Measurements from ENCODE around the gene MYO5A. TPM values are rescaled to one million over a fixed set of nuclear protein-coding genes. Genes with fewer than 3 reads are reported as not detected.

The MYO5A gene
- total and polyA plus RNA-seq, 2 donors (not counting 1 experiment from before 2014, with no cell fraction given): 12.2 to 44.4 TPM

- Histone ChIP-seq H2AFZ (ENCODE audit: insufficient read depth, low read depth, low read length, poor library complexity, severe bottlenecking) (no peak overlapping the region), H3K4me1 (ENCODE audit: control insufficient read depth in 2 of 2, insufficient read depth in 2 of 2, low read length in 2 of 2) (peaks cover 0 to 3% of the 10 kb centered on the region in 2 donors), H3K9ac (ENCODE audit: low read length) (no peak overlapping the region), H3K36me3 (replicated peaks in 1 of 2; ENCODE audit: control extremely low read depth in 1 of 2, control insufficient read depth in 1 of 2, extremely low read depth in 1 of 2, insufficient read depth in 2 of 2, low read length in 1 of 2) (peaks cover 3 to 56% of the 10 kb centered on the region in 2 experiments), H3K9me3 (ENCODE audit: control extremely low read depth in 1 of 3, control insufficient read depth in 2 of 3, insufficient read depth in 1 of 3, low read length in 2 of 3) (peaks cover 0 to 3% (median 0%) of the 10 kb centered on the region in 3 donors), H3K27ac (ENCODE audit: low read length in 2 of 2) (no peak overlapping the region), H3K27me3 (replicated peaks in 1 of 4; ENCODE audit: control extremely low read depth in 1 of 4, control insufficient read depth in 3 of 4, insufficient read depth in 4 of 4, low read length in 3 of 4) (no peaks in the 10 kb centered on the region), H3K79me2 (ENCODE audit: control insufficient read depth, insufficient read depth, low read length) (no peaks in the 10 kb centered on the region), H3K4me2 (replicated peaks; ENCODE audit: low read depth, low read length, poor library complexity, severe bottlenecking) (no peak overlapping the region), H3K4me3 (ENCODE audit: control extremely low read depth in 1 of 5, extremely low read depth in 1 of 5, insufficient read depth in 1 of 5, low read depth in 2 of 5, low read length in 4 of 5) (no peak overlapping the region), H4K20me1 (ENCODE audit: control insufficient read depth, insufficient read depth, low read length, poor library complexity, severe bottlenecking) (no peaks in the 10 kb centered on the region)
- DNase-seq (no peak), ATAC-seq (ENCODE audit: low read depth) (no peak)
- ChIA-PET CTCF (interaction anchor here (2.3 kb wide), 1 partner anchor 356 kb away, joined by 7 read pairs; no protein-coding TSS in a partner anchor), POLR2A (no interaction called here)
- TF ChIP-seq CTCF (IDR thresholded peaks at IDR 0.05) (no peak), EZH2 (IDR thresholded peaks at IDR 0.05; ENCODE audit: borderline replicate concordance, insufficient read depth, low read depth, low read length, poor library complexity, severe bottlenecking) (no peak)
- WGBS (ENCODE audit: insufficient coverage): 77% methylated on average over 3 of the region's 6 CpGs
- Mint-ChIP-seq H3K4me3 (peak overlapping the region; percentile 21), H3K27ac (no peak overlapping the region), H3K27me3 (no peaks in the 10 kb centered on the region), H3K4me1 (peaks cover 21% of the 10 kb centered on the region), H3K9me3 (ENCODE audit: insufficient read depth) (peaks cover 3% of the 10 kb centered on the region)
- intact Hi-C loops (cut with micrococcal nuclease): no loop called here
These were observed 149.8 kb downstream of the MYO5A start for GRCh38 chr15:52378746-52379394.

DNA sequence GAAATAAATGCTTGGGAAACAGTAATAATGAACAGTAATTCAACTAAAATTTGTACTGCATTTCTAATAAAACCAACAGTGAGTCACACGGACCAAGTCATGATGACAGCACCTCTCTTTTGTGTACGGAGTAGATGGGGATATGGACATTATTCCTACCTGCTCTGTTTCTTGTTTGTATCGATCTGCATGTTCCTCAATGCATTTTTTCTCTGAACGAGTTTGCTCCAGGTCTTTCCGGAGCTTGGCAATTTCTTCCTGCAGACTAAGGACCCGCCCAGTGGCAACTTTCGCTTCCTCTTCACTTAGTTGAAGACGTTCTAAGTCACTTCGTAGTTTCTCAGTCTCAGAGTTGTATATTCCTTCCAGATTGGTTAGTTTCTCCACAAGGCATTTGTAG lies 158.7 kb downstream of the MYO5A start:
- H3K4me1 ChIP-seq (ENCODE audit: control insufficient read depth in 2 of 2, insufficient read depth in 2 of 2, low read length in 2 of 2): peaks cover 0 to 2% of the 10 kb centered on the region in 2 donors
- ATAC-seq (ENCODE audit: low read depth): peak; percentile 57
- peaks cover 3% of the 10 kb centered on the region for H3K9me3 Mint-ChIP-seq (ENCODE audit: insufficient read depth)
- TF ChIP-seq EZH2 (IDR thresholded peaks at IDR 0.05; ENCODE audit: borderline replicate concordance, insufficient read depth, low read depth, low read length, poor library complexity, severe bottlenecking): no peak
- no peak for TF ChIP-seq CTCF (IDR thresholded peaks at IDR 0.05)
- no peaks in the 10 kb centered on the region for H3K27me3 ChIP-seq (replicated peaks in 1 of 4; ENCODE audit: control extremely low read depth in 1 of 4, control insufficient read depth in 3 of 4, insufficient read depth in 4 of 4, low read length in 3 of 4)
- 76% methylated on average over 6 of the region's 9 CpGs for WGBS (ENCODE audit: insufficient coverage)
- peak overlapping the region; percentile 72 for H3K4me3 Mint-ChIP-seq
- H3K79me2 ChIP-seq (ENCODE audit: control insufficient read depth, insufficient read depth, low read length): no peaks in the 10 kb centered on the region
- peak overlapping the region; percentile 3 for H3K9ac ChIP-seq (ENCODE audit: low read length)
- peak overlapping the region; percentile 32 for H3K4me2 ChIP-seq (replicated peaks; ENCODE audit: low read depth, low read length, poor library complexity, severe bottlenecking)
- H3K36me3 ChIP-seq (replicated peaks in 1 of 2; ENCODE audit: control extremely low read depth in 1 of 2, control insufficient read depth in 1 of 2, extremely low read depth in 1 of 2, insufficient read depth in 2 of 2, low read length in 1 of 2): peaks cover 6 to 73% of the 10 kb centered on the region in 2 experiments
- H3K4me3 ChIP-seq (ENCODE audit: control extremely low read depth in 1 of 5, extremely low read depth in 1 of 5, insufficient read depth in 1 of 5, low read depth in 2 of 5, low read length in 4 of 5): peak overlapping the region in 1 of 5 experiments; percentile 8
- no peaks in the 10 kb centered on the region for H4K20me1 ChIP-seq (ENCODE audit: control insufficient read depth, insufficient read depth, low read length, poor library complexity, severe bottlenecking)
- H3K27me3 Mint-ChIP-seq: no peaks in the 10 kb centered on the region
- peak overlapping the region; percentile 76 for H3K27ac Mint-ChIP-seq
- intact Hi-C loops (cut with micrococcal nuclease): loop anchor here (5.0 kb wide), 1 partner anchor 157 kb away; the partner anchor contains the start of gene MYO5A
- H3K27ac ChIP-seq (ENCODE audit: low read length in 2 of 2): peak overlapping the region in 1 of 2 donors; percentile 66
- H2AFZ ChIP-seq (ENCODE audit: insufficient read depth, low read depth, low read length, poor library complexity, severe bottlenecking): peak overlapping the region; percentile 34
- peaks cover 0 to 3% (median 0%) of the 10 kb centered on the region in 3 donors for H3K9me3 ChIP-seq (ENCODE audit: control extremely low read depth in 1 of 3, control insufficient read depth in 2 of 3, insufficient read depth in 1 of 3, low read length in 2 of 3)
- ChIA-PET CTCF (no interaction called here), POLR2A (no interaction called here)
- peaks cover 9% of the 10 kb centered on the region for H3K4me1 Mint-ChIP-seq
- DNase-seq: peak; percentile 44

Data from B cell (primary cell).